Panc1 (cell line): ENCODE results near the gene IFT27. TPM values are rescaled to one million over a fixed set of nuclear protein-coding genes. Genes with fewer than 3 reads are reported as not detected.

Experiments used
- ATAC-seq: fragments of 200-7000 bp; cut with Tn5 transposase; 2 replicates; pipeline ENCODE4 v1.9.1; 2020; ENCODE audit warnings: mild to moderate bottlenecking, moderate library complexity
- BruUV-seq: library from RNA; stranded (reverse); fragments of 400-500 nt; replicated peaks from 2 replicates; lab custom pipeline; 2021; lab: Mats Ljungman, UMichigan
- CTCF ChIA-PET: fragments of 300-600 bp; sonication (Branson Sonifier 250); formaldehyde crosslinking; loops from one replicate; lab custom pipeline; 2022; ENCODE audit warnings: antibody characterized with exemption; lab: Charles Lee
- POLR2A ChIA-PET: fragments of 300-600 bp; sonication (Branson Sonifier 250); formaldehyde crosslinking; loops from one replicate; lab custom pipeline; 2022; ENCODE audit warnings: antibody characterized with exemption; lab: Charles Lee
- DNase-seq: peaks from one replicate; pipeline ENCODE4 v3.0.0-alpha.2; 2010; ENCODE audit warnings: low read depth, low spot score
- H3K27ac ChIP-seq: 2 replicates; pipeline ENCODE4 v1.5.1; 2011; ENCODE audit warnings: mild to moderate bottlenecking, low read length, inconsistent platforms
- H3K27me3 ChIP-seq: fragments of 200-500 bp; sonication (Bioruptor generic); 2 replicates; pipeline ENCODE4 v1.6.0; 2014; ENCODE audit warnings: low read length, inconsistent platforms; ENCODE audit not compliant: control insufficient read depth, insufficient read depth
- H3K36me3 ChIP-seq: fragments of 200-500 bp; sonication (Bioruptor generic); 2 replicates; pipeline ENCODE4 v1.5.1; 2014; ENCODE audit warnings: inconsistent platforms, mild to moderate bottlenecking, low read length, moderate library complexity; ENCODE audit not compliant: control insufficient read depth, insufficient read depth
- H3K4me1 ChIP-seq: 2 replicates; pipeline ENCODE4 v1.5.1; 2011; ENCODE audit warnings: inconsistent platforms, mild to moderate bottlenecking, low read length, moderate library complexity; ENCODE audit not compliant: control insufficient read depth, insufficient read depth
- H3K4me3 ChIP-seq, 2 experiments: 2 replicates each; pipeline ENCODE4 v1.5.1; 2011 to 2012; ENCODE audit warnings: low read depth in 2 of 2, low read length in 2 of 2, mild to moderate bottlenecking in 2 of 2, inconsistent platforms in 1 of 2, moderate library complexity in 1 of 2
- H3K9me3 ChIP-seq: fragments of 200-500 bp; sonication (Bioruptor generic); 2 replicates; pipeline ENCODE4 v1.5.1; 2014; ENCODE audit warnings: low read depth, mild to moderate bottlenecking, inconsistent platforms, low read length, moderate library complexity; ENCODE audit not compliant: control insufficient read depth, insufficient read depth
- POLR2AphosphoS5 ChIP-seq: IDR thresholded peaks from 2 replicates; pipeline ENCODE4 v1.6.1; 2012; ENCODE audit warnings: mild to moderate bottlenecking, low read depth, low read length, moderate library complexity
- REST ChIP-seq, 2 experiments: IDR thresholded peaks; 2 replicates each; pipeline ENCODE4 v1.6.1; 2011 to 2012; ENCODE audit warnings: low read depth in 2 of 2, control low read depth in 1 of 2, low read length in 1 of 2, mild to moderate bottlenecking in 1 of 2, moderate library complexity in 1 of 2; ENCODE audit not compliant: insufficient read depth in 1 of 2
- SIN3A ChIP-seq: IDR thresholded peaks from 2 replicates; pipeline ENCODE4 v1.6.1; 2012; ENCODE audit warnings: low read depth, mild to moderate bottlenecking, low read length, moderate library complexity, borderline replicate concordance; ENCODE audit not compliant: insufficient read depth
- TCF7L2 ChIP-seq: IDR thresholded peaks from 2 replicates; pipeline ENCODE4 v1.6.1; 2011; ENCODE audit warnings: mild to moderate bottlenecking, low read depth, low read length, inconsistent platforms
- in situ Hi-C: cut with HindIII; loops from 2 replicates; pipeline ENCODE4 v1.10.0; 2016; ENCODE audit warnings: low sequenced_read_pairs, low pct_unique_long_range_greater_than_20kb
- intact Hi-C: fragments of 100-400 bp; cut with micrococcal nuclease; formaldehyde crosslinking; loops from one replicate; pipeline ENCODE4 v1.10.0; 2022; ENCODE audit not compliant: unreplicated experiment
- total RNA-seq: library from RNA; stranded (reverse); gene quantifications from one replicate; pipeline ENCODE4 v1.2.1, GENCODE V29; 2021; ENCODE audit not compliant: unreplicated experiment
- TF ChIP-seq, protein P1 (sequence below): fragments of 450-650 bp; IDR thresholded peaks from 2 replicates; pipeline ENCODE4 v1.5.1; 2017; ENCODE audit warnings: mild to moderate bottlenecking

The IFT27 gene
- total RNA-seq, 1 experiment from 2014 or later: 44.4 TPM

DNA sequence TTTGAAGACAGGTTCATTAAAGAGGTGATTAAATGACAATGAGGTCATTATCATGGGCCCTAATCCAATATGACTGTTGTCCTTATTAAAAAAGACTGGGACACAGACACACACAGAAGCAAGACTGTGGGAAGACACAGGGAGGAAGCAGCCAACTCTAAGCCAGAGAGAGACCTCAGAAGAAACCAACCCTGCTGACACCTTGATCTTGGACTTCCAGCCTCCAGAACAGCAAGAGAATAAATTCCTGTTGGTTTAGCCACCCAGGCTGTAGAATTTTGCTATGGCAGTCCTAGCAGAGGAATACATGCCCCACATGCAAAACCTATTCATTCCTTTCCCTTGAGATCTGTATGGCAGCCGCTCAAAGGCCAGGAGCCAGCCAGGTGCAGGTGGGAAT, 36.7 kb downstream of the IFT27 start:
- no peak for DNase-seq
- CTCF ChIA-PET: no interaction called here

GRCh38 chr22:36738416-36739020, 37.4 kb downstream of the IFT27 start:
- ChIA-PET POLR2A (no interaction called here), CTCF (no interaction called here)
- Histone ChIP-seq H3K9me3 (no peaks in the 10 kb centered on the region), H3K4me1 (no peaks in the 10 kb centered on the region), H3K4me3 (no peak overlapping the region), H3K27ac (no peak overlapping the region), H3K27me3 (no peaks in the 10 kb centered on the region), H3K36me3 (no peaks in the 10 kb centered on the region)
- intact Hi-C loops (no loop called here), in situ Hi-C loops (no loop called here)
- TF ChIP-seq SIN3A: no peak
- TF ChIP-seq TCF7L2: no peak
- no peak for TF ChIP-seq POLR2AphosphoS5
- no TSS peak for BruUV-seq
- no peak for DNase-seq
- ATAC-seq: no peak

More for the DNA sequence above, 36.7 kb downstream of the IFT27 start:
- intact Hi-C loops: no loop called here
- no TSS peak for BruUV-seq
- Histone ChIP-seq H3K36me3 (no peaks in the 10 kb centered on the region), H3K4me1 (no peaks in the 10 kb centered on the region), H3K27me3 (no peaks in the 10 kb centered on the region), H3K27ac (no peak overlapping the region), H3K9me3 (no peaks in the 10 kb centered on the region), H3K4me3 (no peak overlapping the region)
- in situ Hi-C loops: no loop called here
- POLR2A ChIA-PET: no interaction called here
- no peak for ATAC-seq
- TF ChIP-seq REST (IDR thresholded peaks at IDR 0.05; ENCODE audit: insufficient read depth in 1 of 2, low read depth in 2 of 2, low read length in 1 of 2) (no peak), POLR2AphosphoS5 (no peak)

DNA sequence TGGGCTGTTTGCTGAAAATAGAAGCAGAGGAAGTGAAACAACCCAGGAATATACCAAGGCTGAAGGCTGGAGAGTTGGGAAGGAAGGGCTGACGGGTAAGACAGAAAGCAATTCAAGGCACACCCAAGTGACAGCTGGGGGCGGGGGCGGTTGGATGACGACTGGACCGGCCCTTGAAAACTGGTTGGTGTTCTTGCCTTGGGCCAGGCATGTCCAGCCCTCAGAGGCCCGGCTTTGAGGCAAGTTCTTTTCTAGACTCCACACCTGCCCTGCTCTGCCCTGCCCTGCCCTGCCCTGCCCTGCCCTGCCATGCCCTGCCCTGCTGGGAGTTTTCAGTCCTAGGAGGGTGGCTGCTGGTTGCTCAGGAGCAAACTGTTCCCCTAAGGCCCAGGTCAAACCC, 38.1 kb downstream of the IFT27 start:
- Histone ChIP-seq H3K27ac (no peak overlapping the region), H3K9me3 (no peaks in the 10 kb centered on the region), H3K4me1 (no peaks in the 10 kb centered on the region), H3K36me3 (no peaks in the 10 kb centered on the region), H3K4me3 (no peak overlapping the region), H3K27me3 (no peaks in the 10 kb centered on the region)
- intact Hi-C loops (no loop called here), in situ Hi-C loops (no loop called here)
- no peak for ATAC-seq
- CTCF ChIA-PET: no interaction called here
- DNase-seq: no peak
- POLR2A ChIA-PET: no interaction called here
- TF ChIP-seq POLR2AphosphoS5 (no peak), TCF7L2 (no peak), SIN3A (no peak), REST (IDR thresholded peaks at IDR 0.05; ENCODE audit: insufficient read depth in 1 of 2, low read depth in 2 of 2, low read length in 1 of 2) (no peak)
- TF ChIP-seq, protein P1, sequence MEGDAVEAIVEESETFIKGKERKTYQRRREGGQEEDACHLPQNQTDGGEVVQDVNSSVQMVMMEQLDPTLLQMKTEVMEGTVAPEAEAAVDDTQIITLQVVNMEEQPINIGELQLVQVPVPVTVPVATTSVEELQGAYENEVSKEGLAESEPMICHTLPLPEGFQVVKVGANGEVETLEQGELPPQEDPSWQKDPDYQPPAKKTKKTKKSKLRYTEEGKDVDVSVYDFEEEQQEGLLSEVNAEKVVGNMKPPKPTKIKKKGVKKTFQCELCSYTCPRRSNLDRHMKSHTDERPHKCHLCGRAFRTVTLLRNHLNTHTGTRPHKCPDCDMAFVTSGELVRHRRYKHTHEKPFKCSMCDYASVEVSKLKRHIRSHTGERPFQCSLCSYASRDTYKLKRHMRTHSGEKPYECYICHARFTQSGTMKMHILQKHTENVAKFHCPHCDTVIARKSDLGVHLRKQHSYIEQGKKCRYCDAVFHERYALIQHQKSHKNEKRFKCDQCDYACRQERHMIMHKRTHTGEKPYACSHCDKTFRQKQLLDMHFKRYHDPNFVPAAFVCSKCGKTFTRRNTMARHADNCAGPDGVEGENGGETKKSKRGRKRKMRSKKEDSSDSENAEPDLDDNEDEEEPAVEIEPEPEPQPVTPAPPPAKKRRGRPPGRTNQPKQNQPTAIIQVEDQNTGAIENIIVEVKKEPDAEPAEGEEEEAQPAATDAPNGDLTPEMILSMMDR: no peak
- BruUV-seq: no TSS peak
